LNCAP (cell line): ENCODE data around the gene UGT1A6.

Source experiments
- CTCF ChIP-seq: fragments of 450-650 bp; IDR thresholded peaks from 2 replicates; pipeline ENCODE4 v1.5.1; 2017; ENCODE audit warnings: mild to moderate bottlenecking

The UGT1A6 gene

GRCh38 chr2:233803994-233804393 lies 111.3 kb downstream of the UGT1A6 start:
- TF ChIP-seq CTCF: no peak

- TF ChIP-seq CTCF: no peak
Measured at GRCh38 chr2:233807215-233807865, 114.7 kb downstream of the UGT1A6 start.

GRCh38 chr2:233807966-233808935 lies 115.6 kb downstream of the UGT1A6 start:
- TF ChIP-seq CTCF: no peak

- no peak for TF ChIP-seq CTCF
Measured at GRCh38 chr2:233810385-233810784, 117.7 kb downstream of the UGT1A6 start.

GRCh38 chr2:233811087-233811486 lies 118.4 kb downstream of the UGT1A6 start:
- no peak for TF ChIP-seq CTCF

GRCh38 chr2:233811732-233812131 lies 119.0 kb downstream of the UGT1A6 start:
- TF ChIP-seq CTCF: no peak

- no peak for TF ChIP-seq CTCF
Measured at GRCh38 chr2:233813236-233814055, 120.8 kb downstream of the UGT1A6 start.
